Stimulated activated CD4-positive, alpha-beta T cell treated with anti-CD3 and anti-CD28 coated beads, Interleukin-2, amount 100 ng/mL, for 24 hours (primary cell): ENCODE measurements around the gene VEGFA.

Source experiments
- DNase-seq, 2 donors: peaks; one replicate each; pipeline ENCODE4 v3.0.0-alpha.2; 2020

VEGFA gene

GRCh38 chr6:43773980-43774775 lies 4.2 kb downstream of the VEGFA start:
- no peak for DNase-seq

GRCh38 chr6:43774776-43775534 lies 4.9 kb downstream of the VEGFA start:
- DNase-seq, result peak; percentile 67 to 78

DNA sequence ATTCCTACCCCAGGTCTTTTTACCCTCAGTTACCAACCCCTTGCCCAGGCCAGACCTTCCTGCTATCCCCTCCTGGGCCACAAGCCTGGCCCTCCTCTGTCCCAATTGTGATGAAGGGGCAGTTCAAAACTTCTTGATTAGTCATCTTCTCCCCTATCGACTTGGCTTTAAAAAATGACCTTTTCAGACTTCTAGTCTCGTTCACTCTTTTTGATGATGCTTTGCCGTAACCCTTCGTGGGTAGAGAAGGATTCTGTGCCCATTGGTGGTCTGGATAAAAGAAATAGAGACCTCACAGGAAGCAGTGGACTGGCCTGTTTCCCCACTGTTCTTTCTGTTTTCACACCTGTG lies 5.5 kb downstream of the VEGFA start:
- DNase-seq, result no peak

GRCh38 chr6:43776115-43776798 lies 6.2 kb downstream of the VEGFA start:
- DNase-seq, result no peak

DNA sequence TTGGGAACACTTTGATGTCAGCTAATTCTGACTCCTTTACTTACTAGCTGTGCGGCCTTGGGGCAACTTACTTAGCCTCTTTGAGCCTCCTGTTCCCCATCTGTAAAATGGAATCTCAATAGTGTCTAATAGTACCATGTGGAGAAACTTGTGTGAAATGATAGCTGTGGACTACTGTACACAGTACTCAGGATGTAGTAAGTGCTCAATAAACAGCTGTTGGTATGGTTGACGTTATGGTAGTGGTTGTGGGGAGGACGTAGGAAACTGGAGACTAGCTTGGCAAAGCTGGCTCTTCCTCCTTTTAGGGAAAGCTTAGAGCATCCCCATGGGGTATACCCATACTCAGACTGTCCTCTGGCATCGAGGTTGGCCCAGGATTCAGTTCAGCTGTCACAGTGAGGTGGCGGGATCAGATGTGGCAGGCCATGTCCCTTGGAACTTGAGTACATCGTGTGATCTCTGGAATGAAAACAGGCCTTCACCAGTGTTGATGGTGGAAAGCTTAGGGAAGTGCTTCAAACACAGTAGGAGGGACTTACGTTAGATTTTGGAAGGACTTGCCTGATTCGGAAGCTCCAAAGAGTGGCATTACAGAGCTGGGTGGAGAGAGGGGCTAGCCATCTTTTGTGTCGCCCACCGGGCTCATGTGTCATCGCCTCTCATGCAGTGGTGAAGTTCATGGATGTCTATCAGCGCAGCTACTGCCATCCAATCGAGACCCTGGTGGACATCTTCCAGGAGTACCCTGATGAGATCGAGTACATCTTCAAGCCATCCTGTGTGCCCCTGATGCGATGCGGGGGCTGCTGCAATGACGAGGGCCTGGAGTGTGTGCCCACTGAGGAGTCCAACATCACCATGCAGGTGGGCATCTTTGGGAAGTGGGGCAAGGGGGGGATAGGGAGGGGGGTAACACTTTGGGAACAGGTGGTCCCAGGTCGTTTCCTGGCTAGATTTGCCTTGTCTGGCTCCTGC lies 7.1 kb downstream of the VEGFA start:
- DNase-seq, result no peak

DNA sequence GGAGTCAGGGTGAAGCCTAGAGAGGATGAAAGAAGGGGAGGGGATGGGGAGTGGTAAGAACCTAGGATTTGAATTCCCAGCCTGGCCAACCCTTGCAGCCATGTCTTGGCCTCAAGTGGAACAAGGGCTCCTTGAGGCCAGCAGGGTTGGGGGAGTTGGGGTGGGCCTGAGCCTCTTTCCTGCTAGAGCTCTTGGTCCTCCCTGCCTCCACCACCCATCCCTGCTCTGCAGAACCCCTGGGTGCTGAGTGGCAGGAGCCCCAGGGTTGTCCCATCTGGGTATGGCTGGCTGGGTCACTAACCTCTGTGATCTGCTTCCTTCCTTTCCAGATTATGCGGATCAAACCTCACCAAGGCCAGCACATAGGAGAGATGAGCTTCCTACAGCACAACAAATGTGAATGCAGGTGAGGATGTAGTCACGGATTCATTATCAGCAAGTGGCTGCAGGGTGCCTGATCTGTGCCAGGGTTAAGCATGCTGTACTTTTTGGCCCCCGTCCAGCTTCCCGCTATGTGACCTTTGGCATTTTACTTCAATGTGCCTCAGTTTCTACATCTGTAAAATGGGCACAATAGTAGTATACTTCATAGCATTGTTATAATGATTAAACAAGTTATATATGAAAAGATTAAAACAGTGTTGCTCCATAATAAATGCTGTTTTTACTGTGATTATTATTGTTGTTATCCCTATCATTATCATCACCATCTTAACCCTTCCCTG lies 8.3 kb downstream of the VEGFA start:
- no peak for DNase-seq

DNA sequence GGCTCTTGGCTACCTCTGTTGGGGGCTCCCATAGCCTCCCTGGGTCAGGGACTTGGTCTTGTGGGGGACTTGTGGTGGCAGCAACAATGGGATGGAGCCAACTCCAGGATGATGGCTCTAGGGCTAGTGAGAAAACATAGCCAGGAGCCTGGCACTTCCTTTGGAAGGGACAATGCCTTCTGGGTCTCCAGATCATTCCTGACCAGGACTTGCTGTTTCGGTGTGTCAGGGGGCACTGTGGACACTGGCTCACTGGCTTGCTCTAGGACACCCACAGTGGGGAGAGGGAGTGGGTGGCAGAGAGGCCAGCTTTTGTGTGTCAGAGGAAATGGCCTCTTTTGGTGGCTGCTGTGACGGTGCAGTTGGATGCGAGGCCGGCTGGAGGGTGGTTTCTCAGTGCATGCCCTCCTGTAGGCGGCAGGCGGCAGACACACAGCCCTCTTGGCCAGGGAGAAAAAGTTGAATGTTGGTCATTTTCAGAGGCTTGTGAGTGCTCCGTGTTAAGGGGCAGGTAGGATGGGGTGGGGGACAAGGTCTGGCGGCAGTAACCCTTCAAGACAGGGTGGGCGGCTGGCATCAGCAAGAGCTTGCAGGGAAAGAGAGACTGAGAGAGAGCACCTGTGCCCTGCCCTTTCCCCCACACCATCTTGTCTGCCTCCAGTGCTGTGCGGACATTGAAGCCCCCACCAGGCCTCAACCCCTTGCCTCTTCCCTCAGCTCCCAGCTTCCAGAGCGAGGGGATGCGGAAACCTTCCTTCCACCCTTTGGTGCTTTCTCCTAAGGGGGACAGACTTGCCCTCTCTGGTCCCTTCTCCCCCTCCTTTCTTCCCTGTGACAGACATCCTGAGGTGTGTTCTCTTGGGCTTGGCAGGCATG lies 9.2 kb downstream of the VEGFA start:
- no peak for DNase-seq

DNA sequence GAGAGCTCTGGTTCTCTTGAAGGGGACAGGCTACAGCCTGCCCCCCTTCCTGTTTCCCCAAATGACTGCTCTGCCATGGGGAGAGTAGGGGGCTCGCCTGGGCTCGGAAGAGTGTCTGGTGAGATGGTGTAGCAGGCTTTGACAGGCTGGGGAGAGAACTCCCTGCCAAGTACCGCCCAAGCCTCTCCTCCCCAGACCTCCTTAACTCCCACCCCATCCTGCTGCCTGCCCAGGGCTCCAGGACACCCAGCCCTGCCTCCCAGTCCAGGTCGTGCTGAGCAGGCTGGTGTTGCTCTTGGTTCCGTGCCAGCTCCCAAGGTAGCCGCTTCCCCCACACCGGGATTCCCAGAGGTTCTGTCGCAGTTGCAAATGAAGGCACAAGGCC lies 9.8 kb downstream of the VEGFA start:
- no peak for DNase-seq

DNA sequence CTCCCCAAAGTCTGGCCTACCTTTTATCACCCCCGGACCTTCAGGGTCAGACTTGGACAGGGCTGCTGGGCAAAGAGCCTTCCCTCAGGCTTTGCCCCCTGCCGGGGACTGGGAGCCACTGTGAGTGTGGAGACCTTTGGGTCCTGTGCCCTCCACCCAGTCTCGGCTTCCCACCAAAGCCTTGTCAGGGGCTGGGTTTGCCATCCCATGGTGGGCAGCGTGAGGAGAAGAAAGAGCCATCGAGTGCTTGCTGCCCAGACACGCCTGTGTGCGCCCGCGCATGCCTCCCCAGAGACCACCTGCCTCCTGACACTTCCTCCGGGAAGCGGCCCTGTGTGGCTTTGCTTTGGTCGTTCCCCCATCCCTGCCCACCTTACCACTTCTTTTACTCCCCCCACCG lies 10.3 kb downstream of the VEGFA start:
- DNase-seq, result no peak

DNA sequence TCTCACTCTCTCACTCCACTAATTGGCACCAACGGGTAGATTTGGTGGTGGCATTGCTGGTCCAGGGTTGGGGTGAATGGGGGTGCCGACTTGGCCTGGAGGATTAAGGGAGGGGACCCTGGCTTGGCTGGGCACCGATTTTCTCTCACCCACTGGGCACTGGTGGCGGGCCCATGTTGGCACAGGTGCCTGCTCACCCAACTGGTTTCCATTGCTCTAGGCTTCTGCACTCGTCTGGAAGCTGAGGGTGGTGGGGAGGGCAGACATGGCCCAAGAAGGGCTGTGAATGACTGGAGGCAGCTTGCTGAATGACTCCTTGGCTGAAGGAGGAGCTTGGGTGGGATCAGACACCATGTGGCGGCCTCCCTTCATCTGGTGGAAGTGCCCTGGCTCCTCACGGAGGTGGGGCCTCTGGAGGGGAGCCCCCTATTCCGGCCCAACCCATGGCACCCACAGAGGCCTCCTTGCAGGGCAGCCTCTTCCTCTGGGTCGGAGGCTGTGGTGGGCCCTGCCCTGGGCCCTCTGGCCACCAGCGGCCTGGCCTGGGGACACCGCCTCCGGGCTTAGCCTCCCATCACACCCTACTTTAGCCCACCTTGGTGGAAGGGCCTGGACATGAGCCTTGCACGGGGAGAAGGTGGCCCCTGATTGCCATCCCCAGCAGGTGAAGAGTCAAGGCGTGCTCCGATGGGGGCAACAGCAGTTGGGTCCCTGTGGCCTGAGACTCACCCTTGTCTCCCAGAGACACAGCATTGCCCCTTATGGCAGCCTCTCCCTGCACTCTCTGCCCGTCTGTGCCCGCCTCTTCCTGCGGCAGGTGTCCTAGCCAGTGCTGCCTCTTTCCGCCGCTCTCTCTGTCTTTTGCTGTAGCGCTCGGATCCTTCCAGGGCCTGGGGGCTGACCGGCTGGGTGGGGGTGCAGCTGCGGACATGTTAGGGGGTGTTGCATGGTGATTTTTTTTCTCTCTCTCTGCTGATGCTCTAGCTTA lies 11.2 kb downstream of the VEGFA start:
- DNase-seq, result no peak

DNA sequence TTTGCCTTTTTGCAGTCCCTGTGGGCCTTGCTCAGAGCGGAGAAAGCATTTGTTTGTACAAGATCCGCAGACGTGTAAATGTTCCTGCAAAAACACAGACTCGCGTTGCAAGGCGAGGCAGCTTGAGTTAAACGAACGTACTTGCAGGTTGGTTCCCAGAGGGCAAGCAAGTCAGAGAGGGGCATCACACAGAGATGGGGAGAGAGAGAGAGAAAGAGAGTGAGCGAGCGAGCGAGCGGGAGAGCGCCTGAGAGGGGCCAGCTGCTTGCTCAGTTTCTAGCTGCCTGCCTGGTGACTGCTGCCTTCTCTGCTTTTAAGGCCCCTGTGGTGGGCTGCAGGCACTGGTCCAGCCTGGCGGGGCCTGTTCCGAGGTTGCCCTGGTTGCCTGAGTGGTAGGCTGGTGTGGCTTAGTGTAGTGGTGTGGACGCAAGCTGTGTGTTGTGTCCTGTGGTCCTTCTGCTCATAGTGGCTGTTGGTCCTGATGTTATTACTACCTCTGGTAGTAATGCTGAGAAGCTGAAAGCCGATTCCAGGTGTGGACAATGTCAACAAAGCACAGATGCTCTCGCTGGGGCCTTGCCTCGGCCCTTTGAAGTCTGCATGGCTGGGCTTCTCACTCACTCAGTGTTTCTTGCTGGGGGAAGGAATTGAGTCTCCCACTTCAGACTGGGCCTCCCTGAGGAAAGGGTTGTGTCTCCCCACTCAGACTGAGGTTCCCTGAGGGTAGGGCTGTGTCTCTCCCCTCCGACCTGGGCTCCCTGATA lies 12.1 kb downstream of the VEGFA start:
- DNase-seq, result no peak

GRCh38 chr6:43782764-43783513 lies 12.9 kb downstream of the VEGFA start:
- no peak for DNase-seq

DNA sequence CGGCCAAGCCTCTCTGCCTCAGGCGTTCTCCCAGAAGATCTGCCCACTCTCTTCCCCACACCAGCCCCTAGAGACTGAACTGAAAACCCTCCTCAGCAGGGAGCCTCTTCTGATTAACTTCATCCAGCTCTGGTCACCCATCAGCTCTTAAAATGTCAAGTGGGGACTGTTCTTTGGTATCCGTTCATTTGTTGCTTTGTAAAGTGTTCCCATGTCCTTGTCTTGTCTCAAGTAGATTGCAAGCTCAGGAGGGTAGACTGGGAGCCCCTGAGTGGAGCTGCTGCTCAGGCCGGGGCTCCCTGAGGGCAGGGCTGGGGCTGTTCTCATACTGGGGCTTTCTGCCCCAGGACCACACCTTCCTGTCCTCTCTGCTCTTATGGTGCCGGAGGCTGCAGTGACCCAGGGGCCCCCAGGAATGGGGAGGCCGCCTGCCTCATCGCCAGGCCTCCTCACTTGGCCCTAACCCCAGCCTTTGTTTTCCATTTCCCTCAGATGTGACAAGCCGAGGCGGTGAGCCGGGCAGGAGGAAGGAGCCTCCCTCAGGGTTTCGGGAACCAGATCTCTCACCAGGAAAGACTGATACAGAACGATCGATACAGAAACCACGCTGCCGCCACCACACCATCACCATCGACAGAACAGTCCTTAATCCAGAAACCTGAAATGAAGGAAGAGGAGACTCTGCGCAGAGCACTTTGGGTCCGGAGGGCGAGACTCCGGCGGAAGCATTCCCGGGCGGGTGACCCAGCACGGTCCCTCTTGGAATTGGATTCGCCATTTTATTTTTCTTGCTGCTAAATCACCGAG lies 14.2 kb downstream of the VEGFA start:
- no peak for DNase-seq

- no peak for DNase-seq
Measured at GRCh38 chr6:43785220-43785752, 15.3 kb downstream of the VEGFA start.

- no peak for DNase-seq
Measured at GRCh38 chr6:43785904-43786303, 15.9 kb downstream of the VEGFA start.

DNA sequence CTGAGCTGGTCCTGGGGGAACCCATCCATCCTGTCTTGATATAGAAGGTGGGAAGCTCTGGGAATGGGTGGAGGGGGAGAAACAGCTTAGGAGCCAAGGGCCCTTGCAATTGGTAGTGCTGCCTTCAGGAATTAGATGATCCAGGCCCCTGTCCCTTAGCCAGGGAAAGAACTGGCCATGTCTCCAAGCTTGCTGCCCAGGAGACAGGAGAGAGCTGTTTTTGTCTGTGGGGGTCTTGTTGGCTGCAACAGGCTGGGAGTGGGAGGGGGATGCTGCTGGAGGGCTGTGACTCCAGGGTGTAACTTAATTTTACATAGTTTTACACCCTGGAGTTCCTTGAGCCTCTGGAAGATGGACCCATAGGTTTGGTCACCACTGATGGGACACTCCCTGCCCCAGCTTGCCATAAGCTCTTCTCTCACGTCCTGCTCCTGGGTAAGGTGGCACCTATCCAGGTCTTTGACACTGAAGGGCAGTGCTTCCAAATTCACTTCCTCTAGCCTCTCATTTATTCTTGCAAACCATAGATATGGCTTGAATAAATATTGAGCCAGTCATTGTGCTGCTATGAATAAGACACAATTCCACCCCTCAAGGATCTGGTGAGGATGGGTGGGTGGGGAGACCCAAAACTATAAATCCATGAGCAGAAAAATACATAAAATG lies 16.8 kb downstream of the VEGFA start:
- DNase-seq, result no peak
